Measurements from ENCODE around the gene FAM120B.

The FAM120B gene

DNA sequence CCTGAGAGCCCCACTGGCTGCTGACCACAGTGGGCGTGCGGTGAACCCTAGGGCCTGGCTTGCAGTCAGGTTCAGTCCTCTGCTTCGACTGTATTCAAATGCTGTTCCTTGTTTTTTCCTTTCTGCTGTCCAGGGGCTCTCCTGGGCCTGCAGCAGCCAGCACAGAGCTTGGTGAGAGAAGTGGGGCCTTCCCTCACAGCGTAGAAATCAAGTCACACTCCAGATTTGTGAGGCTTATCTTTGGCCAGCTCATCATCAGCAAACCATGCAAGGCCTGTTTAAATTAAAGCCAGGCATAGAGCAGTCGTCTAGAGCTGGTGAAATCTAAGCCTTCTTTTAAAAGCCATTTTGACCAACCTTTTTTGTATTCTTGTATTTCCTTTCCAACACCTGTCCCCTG is 8.4 kb downstream of the FAM120B start:
- TF ChIP-seq, protein P1, sequence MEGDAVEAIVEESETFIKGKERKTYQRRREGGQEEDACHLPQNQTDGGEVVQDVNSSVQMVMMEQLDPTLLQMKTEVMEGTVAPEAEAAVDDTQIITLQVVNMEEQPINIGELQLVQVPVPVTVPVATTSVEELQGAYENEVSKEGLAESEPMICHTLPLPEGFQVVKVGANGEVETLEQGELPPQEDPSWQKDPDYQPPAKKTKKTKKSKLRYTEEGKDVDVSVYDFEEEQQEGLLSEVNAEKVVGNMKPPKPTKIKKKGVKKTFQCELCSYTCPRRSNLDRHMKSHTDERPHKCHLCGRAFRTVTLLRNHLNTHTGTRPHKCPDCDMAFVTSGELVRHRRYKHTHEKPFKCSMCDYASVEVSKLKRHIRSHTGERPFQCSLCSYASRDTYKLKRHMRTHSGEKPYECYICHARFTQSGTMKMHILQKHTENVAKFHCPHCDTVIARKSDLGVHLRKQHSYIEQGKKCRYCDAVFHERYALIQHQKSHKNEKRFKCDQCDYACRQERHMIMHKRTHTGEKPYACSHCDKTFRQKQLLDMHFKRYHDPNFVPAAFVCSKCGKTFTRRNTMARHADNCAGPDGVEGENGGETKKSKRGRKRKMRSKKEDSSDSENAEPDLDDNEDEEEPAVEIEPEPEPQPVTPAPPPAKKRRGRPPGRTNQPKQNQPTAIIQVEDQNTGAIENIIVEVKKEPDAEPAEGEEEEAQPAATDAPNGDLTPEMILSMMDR (IDR thresholded peaks at IDR 0.05; ENCODE audit: borderline replicate concordance, extremely low read depth, low read length, poor library complexity, severe bottlenecking): no peak
- no peak for TF ChIP-seq EZH2 (IDR thresholded peaks at IDR 0.05; ENCODE audit: borderline replicate concordance, low read depth, low read length, severe bottlenecking)
- no peaks in the 10 kb centered on the region for H3K4me1 ChIP-seq (ENCODE audit: insufficient read depth, low read length)
- no peak overlapping the region for H3K27ac ChIP-seq (ENCODE audit: low read length)
- H3K9ac ChIP-seq (ENCODE audit: low read depth, low read length): no peak overlapping the region
- no peak overlapping the region for H2AFZ ChIP-seq (ENCODE audit: low read depth, low read length)
- no peak overlapping the region for H3K4me3 ChIP-seq (ENCODE audit: low read depth in 1 of 2, low read length in 2 of 2)
- peaks cover 73% of the 10 kb centered on the region for H3K79me2 ChIP-seq (ENCODE audit: insufficient read depth, low read length)
- DNase-seq: no peak
- H3K27me3 ChIP-seq (ENCODE audit: insufficient read depth, low read length, poor library complexity): no peaks in the 10 kb centered on the region
- no peaks in the 10 kb centered on the region for H3K9me3 ChIP-seq (ENCODE audit: insufficient read depth, low read length, severe bottlenecking)
- no peak overlapping the region for H3K4me2 ChIP-seq (ENCODE audit: insufficient read depth, low read length)
- peaks cover 33% of the 10 kb centered on the region for H4K20me1 ChIP-seq (ENCODE audit: insufficient read depth, low read length)
- H3K36me3 ChIP-seq (ENCODE audit: insufficient read depth, low read length): peaks cover 27% of the 10 kb centered on the region
- ATAC-seq (ENCODE audit: insufficient read depth, low read depth): no peak

DNA sequence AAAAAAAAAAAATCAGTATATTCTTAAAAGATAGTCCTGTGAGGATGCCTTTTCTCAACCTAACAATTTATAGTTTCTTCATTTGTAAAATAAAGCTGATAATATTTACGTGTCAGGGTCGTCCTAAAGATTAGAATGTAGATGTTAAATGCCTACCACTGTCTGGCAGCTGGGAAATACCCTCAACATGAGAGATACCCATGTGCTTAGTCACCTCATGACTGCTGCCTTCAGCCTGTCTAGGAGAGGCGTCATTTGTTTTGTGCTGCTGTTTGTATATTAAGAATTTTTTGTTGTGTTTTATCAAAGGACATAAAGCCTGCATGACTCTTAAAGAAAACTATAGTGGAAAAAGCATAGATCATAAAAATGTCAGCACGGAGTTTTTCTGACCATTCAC is 9.5 kb downstream of the FAM120B start:
- H3K36me3 ChIP-seq (ENCODE audit: insufficient read depth, low read length): peaks cover 32% of the 10 kb centered on the region
- peaks cover 25% of the 10 kb centered on the region for H4K20me1 ChIP-seq (ENCODE audit: insufficient read depth, low read length)
- H3K27me3 ChIP-seq (ENCODE audit: insufficient read depth, low read length, poor library complexity): no peaks in the 10 kb centered on the region
- DNase-seq (no peak), ATAC-seq (ENCODE audit: insufficient read depth, low read depth) (no peak)
- no peaks in the 10 kb centered on the region for H3K4me1 ChIP-seq (ENCODE audit: insufficient read depth, low read length)
- TF ChIP-seq EZH2 (IDR thresholded peaks at IDR 0.05; ENCODE audit: borderline replicate concordance, low read depth, low read length, severe bottlenecking): no peak
- TF ChIP-seq, protein P1 (IDR thresholded peaks at IDR 0.05; ENCODE audit: borderline replicate concordance, extremely low read depth, low read length, poor library complexity, severe bottlenecking): no peak
- H2AFZ ChIP-seq (ENCODE audit: low read depth, low read length): no peak overlapping the region
- H3K79me2 ChIP-seq (ENCODE audit: insufficient read depth, low read length): peaks cover 62% of the 10 kb centered on the region
- H3K9me3 ChIP-seq (ENCODE audit: insufficient read depth, low read length, severe bottlenecking): no peaks in the 10 kb centered on the region
- no peak overlapping the region for H3K4me2 ChIP-seq (ENCODE audit: insufficient read depth, low read length)
- H3K4me3 ChIP-seq (ENCODE audit: low read depth in 1 of 2, low read length in 2 of 2): no peak overlapping the region
- H3K27ac ChIP-seq (ENCODE audit: low read length): no peak overlapping the region
- H3K9ac ChIP-seq (ENCODE audit: low read depth, low read length): no peak overlapping the region

DNA sequence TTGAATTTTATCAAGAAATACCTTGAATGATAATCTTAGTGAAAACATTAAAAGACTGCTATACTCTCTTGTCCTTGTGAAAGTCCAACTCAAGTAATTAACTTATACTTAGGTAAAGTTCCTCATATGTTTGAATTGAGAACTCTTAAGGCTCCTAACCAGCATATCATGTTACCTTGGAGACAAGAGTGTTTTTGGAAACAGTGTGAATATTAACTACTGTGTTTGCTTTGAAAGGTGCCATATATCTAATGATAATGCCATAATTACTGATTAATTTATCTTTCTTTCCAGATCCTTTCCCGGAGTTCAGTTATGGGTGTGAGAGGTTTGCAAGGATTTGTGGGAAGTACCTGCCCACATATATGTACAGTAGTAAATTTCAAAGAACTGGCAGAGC is 10.5 kb downstream of the FAM120B start:
- Histone ChIP-seq H3K4me2 (ENCODE audit: insufficient read depth, low read length) (no peak overlapping the region), H3K79me2 (ENCODE audit: insufficient read depth, low read length) (peaks cover 52% of the 10 kb centered on the region), H3K9me3 (ENCODE audit: insufficient read depth, low read length, severe bottlenecking) (no peaks in the 10 kb centered on the region), H3K36me3 (ENCODE audit: insufficient read depth, low read length) (peaks cover 32% of the 10 kb centered on the region), H3K27ac (ENCODE audit: low read length) (no peak overlapping the region), H4K20me1 (ENCODE audit: insufficient read depth, low read length) (peaks cover 26% of the 10 kb centered on the region), H2AFZ (ENCODE audit: low read depth, low read length) (no peak overlapping the region), H3K27me3 (ENCODE audit: insufficient read depth, low read length, poor library complexity) (no peaks in the 10 kb centered on the region), H3K4me1 (ENCODE audit: insufficient read depth, low read length) (no peaks in the 10 kb centered on the region), H3K9ac (ENCODE audit: low read depth, low read length) (no peak overlapping the region), H3K4me3 (ENCODE audit: low read depth in 1 of 2, low read length in 2 of 2) (no peak overlapping the region)
- DNase-seq (no peak), ATAC-seq (ENCODE audit: insufficient read depth, low read depth) (no peak)
- TF ChIP-seq, protein P1 (IDR thresholded peaks at IDR 0.05; ENCODE audit: borderline replicate concordance, extremely low read depth, low read length, poor library complexity, severe bottlenecking): no peak
- TF ChIP-seq EZH2 (IDR thresholded peaks at IDR 0.05; ENCODE audit: borderline replicate concordance, low read depth, low read length, severe bottlenecking): no peak

DNA sequence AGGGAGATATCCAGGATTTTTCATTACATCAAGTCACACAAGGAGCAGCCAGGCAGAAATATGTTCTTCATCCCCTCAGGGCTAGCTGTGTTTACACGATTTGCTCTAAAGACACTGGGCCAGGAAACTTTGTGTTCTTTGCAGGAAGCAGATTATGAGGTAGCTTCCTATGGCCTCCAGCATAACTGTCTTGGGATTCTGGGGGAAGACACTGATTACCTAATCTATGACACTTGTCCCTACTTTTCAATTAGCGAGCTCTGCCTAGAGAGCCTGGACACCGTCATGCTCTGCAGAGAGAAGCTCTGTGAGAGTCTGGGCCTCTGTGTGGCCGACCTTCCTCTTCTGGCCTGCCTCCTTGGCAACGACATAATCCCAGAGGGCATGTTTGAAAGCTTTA is 11.2 kb downstream of the FAM120B start:
- DNase-seq: no peak
- ATAC-seq (ENCODE audit: insufficient read depth, low read depth): no peak
- Histone ChIP-seq H3K27ac (ENCODE audit: low read length) (no peak overlapping the region), H3K9ac (ENCODE audit: low read depth, low read length) (no peak overlapping the region), H4K20me1 (ENCODE audit: insufficient read depth, low read length) (peaks cover 23% of the 10 kb centered on the region), H3K9me3 (ENCODE audit: insufficient read depth, low read length, severe bottlenecking) (no peaks in the 10 kb centered on the region), H3K27me3 (ENCODE audit: insufficient read depth, low read length, poor library complexity) (no peaks in the 10 kb centered on the region), H3K4me2 (ENCODE audit: insufficient read depth, low read length) (no peak overlapping the region), H3K36me3 (ENCODE audit: insufficient read depth, low read length) (peaks cover 35% of the 10 kb centered on the region), H3K79me2 (ENCODE audit: insufficient read depth, low read length) (peaks cover 48% of the 10 kb centered on the region), H3K4me1 (ENCODE audit: insufficient read depth, low read length) (no peaks in the 10 kb centered on the region), H2AFZ (ENCODE audit: low read depth, low read length) (no peak overlapping the region), H3K4me3 (ENCODE audit: low read depth in 1 of 2, low read length in 2 of 2) (no peak overlapping the region)
- TF ChIP-seq EZH2 (IDR thresholded peaks at IDR 0.05; ENCODE audit: borderline replicate concordance, low read depth, low read length, severe bottlenecking): no peak
- TF ChIP-seq, protein P1 (IDR thresholded peaks at IDR 0.05; ENCODE audit: borderline replicate concordance, extremely low read depth, low read length, poor library complexity, severe bottlenecking): no peak
